AG08396 (cell line): Measurements from ENCODE around the gene SLC22A14.

ENCODE experiments used
- DNase-seq: peaks from one replicate; pipeline ENCODE4 v3.0.0; 2012; ENCODE audit warnings: low spot score, mixed read lengths

Gene SLC22A14

GRCh38 chr3:38345879-38346586 lies 63.9 kb downstream of the SLC22A14 start:
- no peak for DNase-seq

- peak; percentile 95 for DNase-seq
Observed at GRCh38 chr3:38346587-38347410, 64.7 kb downstream of the SLC22A14 start, which contains the start of gene XYLB. Gene XYLB, plus strand, starts transcription at chr3:38346785. Its CDS starts 84 bp downstream, at chr3:38346869.

GRCh38 chr3:38347421-38348200 lies 65.5 kb downstream of the SLC22A14 start:
- no peak for DNase-seq

- no peak for DNase-seq
Observed at GRCh38 chr3:38348903-38349302, 66.8 kb downstream of the SLC22A14 start.

GRCh38 chr3:38349684-38350359 lies 67.7 kb downstream of the SLC22A14 start:
- no peak for DNase-seq

GRCh38 chr3:38353151-38353550 lies 71.1 kb downstream of the SLC22A14 start:
- DNase-seq = no peak

- no peak for DNase-seq
Observed at GRCh38 chr3:38354588-38355330, 72.7 kb downstream of the SLC22A14 start.

GRCh38 chr3:38359038-38359437 lies 76.9 kb downstream of the SLC22A14 start:
- DNase-seq = no peak

GRCh38 chr3:38360345-38360744 lies 78.3 kb downstream of the SLC22A14 start:
- DNase-seq = no peak

- DNase-seq = no peak
Observed at GRCh38 chr3:38361496-38361895, 79.4 kb downstream of the SLC22A14 start.

- no peak for DNase-seq
Observed at GRCh38 chr3:38362825-38363224, 80.7 kb downstream of the SLC22A14 start.

- DNase-seq = no peak
Observed at GRCh38 chr3:38364721-38365400, 82.8 kb downstream of the SLC22A14 start.

GRCh38 chr3:38365469-38366062 lies 83.5 kb downstream of the SLC22A14 start:
- DNase-seq = no peak

GRCh38 chr3:38366082-38366481 lies 84.0 kb downstream of the SLC22A14 start:
- DNase-seq = no peak

GRCh38 chr3:38367779-38368178 lies 85.7 kb downstream of the SLC22A14 start:
- DNase-seq = no peak
